ENCODE data around the gene DDA1.

- TF ChIP-seq, protein P1, sequence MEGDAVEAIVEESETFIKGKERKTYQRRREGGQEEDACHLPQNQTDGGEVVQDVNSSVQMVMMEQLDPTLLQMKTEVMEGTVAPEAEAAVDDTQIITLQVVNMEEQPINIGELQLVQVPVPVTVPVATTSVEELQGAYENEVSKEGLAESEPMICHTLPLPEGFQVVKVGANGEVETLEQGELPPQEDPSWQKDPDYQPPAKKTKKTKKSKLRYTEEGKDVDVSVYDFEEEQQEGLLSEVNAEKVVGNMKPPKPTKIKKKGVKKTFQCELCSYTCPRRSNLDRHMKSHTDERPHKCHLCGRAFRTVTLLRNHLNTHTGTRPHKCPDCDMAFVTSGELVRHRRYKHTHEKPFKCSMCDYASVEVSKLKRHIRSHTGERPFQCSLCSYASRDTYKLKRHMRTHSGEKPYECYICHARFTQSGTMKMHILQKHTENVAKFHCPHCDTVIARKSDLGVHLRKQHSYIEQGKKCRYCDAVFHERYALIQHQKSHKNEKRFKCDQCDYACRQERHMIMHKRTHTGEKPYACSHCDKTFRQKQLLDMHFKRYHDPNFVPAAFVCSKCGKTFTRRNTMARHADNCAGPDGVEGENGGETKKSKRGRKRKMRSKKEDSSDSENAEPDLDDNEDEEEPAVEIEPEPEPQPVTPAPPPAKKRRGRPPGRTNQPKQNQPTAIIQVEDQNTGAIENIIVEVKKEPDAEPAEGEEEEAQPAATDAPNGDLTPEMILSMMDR (IDR thresholded peaks at IDR 0.05), result no peak
- TF ChIP-seq POLR2AphosphoS5 (IDR thresholded peaks at IDR 0.05), result no peak
- no peak for TF ChIP-seq POLR2A (IDR thresholded peaks at IDR 0.05)
Observed at GRCh38 chr19:17285415-17286135, 23.8 kb upstream of the DDA1 start.
